ENCODE data around the gene EDC3.
"Not testable (repeated sequence)": the region's sequence is repeated elsewhere in the genome, so short reads cannot be mapped to it uniquely, and the experiment has no call there.

EDC3 gene

GRCh38 chr15:74667975-74668374, 27.8 kb downstream of the EDC3 start:
- peaks cover 38% of the 10 kb centered on the region for H3K4me1 Mint-ChIP-seq
- no peaks in the 10 kb centered on the region for H3K9me3 Mint-ChIP-seq
- no peak overlapping the region for H3K4me3 Mint-ChIP-seq
- H3K27ac Mint-ChIP-seq: no peak overlapping the region
- H3K36me3 Mint-ChIP-seq: peaks cover 3% of the 10 kb centered on the region
- no peaks in the 10 kb centered on the region for H3K27me3 Mint-ChIP-seq

DNA sequence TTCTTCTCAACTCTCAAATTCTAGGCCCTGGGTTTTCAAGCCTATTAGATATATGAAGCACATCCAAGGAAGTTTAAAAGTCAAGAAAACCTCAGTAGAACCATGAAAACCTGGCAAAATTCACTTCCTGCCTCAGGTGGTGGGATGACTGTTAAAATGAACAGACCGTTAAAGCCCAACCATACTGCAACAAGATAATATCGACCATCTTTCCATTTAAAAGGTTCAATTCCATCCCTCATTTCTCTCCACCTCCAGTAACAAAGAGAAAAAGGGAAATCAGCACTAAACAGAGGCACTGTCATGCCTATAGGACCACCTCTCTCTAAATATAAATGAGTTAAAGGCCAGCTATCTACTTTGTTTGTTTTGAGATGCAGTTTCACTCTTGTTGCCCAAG, 31.2 kb downstream of the EDC3 start:
- Mint-ChIP-seq H3K4me3 (no peak overlapping the region), H3K27me3 (no peaks in the 10 kb centered on the region), H3K9me3 (no peaks in the 10 kb centered on the region), H3K36me3 (no peaks in the 10 kb centered on the region), H3K27ac (no peak overlapping the region), H3K4me1 (peaks cover 51% of the 10 kb centered on the region)

GRCh38 chr15:74664028-74664616, 31.7 kb downstream of the EDC3 start:
- H3K4me1 Mint-ChIP-seq: peaks cover 51% of the 10 kb centered on the region
- H3K27ac Mint-ChIP-seq: no peak overlapping the region
- H3K4me3 Mint-ChIP-seq: no peak overlapping the region
- H3K36me3 Mint-ChIP-seq: no peaks in the 10 kb centered on the region
- H3K27me3 Mint-ChIP-seq: no peaks in the 10 kb centered on the region
- no peaks in the 10 kb centered on the region for H3K9me3 Mint-ChIP-seq

GRCh38 chr15:74663303-74664027, 32.4 kb downstream of the EDC3 start:
- Mint-ChIP-seq H3K27ac (no peak overlapping the region), H3K4me3 (no peak overlapping the region), H3K27me3 (no peaks in the 10 kb centered on the region)

DNA sequence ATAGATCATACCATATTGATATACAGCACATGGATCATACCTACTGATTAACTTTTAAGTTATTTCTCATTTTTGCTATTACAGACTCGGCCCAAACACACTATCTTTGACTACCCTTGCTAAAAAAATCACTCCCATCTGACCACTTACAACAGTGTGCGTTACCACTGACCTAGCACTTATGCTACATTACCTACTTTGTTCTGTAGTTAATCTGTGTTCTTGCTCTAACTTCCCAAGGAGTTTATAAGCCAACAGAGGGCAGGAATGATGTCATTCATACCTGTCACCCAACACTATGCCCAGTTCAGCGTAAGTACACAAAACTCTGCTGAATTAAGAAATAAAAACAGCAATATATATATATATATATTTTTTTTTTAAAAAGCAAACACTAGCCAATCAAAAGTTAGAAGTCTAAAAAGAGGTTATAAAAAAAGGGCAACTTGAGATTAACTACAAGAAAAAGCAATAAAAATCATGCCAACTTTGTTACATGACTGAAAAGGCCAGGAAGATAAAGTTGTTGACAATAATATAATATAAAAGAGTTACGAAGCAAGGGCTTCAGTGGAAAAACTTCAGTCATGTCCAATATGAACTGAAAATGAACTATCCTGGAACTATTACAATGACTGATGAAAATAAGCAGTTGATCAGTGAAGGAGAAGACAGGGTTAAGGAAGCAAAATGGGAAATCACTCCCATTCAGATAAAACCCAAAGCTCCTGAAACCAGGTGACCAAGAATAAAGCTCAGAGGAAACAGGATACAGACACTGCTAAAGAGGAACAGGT, 33.6 kb downstream of the EDC3 start:
- H3K4me3 Mint-ChIP-seq: no peak overlapping the region
- H3K27me3 Mint-ChIP-seq: no peaks in the 10 kb centered on the region
- no peaks in the 10 kb centered on the region for H3K9me3 Mint-ChIP-seq
- H3K36me3 Mint-ChIP-seq: no peaks in the 10 kb centered on the region
- H3K27ac Mint-ChIP-seq: peak overlapping the region; percentile 11
- H3K4me1 Mint-ChIP-seq: peaks cover 51% of the 10 kb centered on the region

More at GRCh38 chr15:74663303-74664027, 32.4 kb downstream of the EDC3 start:
- no peaks in the 10 kb centered on the region for H3K36me3 Mint-ChIP-seq
- H3K9me3 Mint-ChIP-seq: no peaks in the 10 kb centered on the region
- peaks cover 50% of the 10 kb centered on the region for H3K4me1 Mint-ChIP-seq

DNA sequence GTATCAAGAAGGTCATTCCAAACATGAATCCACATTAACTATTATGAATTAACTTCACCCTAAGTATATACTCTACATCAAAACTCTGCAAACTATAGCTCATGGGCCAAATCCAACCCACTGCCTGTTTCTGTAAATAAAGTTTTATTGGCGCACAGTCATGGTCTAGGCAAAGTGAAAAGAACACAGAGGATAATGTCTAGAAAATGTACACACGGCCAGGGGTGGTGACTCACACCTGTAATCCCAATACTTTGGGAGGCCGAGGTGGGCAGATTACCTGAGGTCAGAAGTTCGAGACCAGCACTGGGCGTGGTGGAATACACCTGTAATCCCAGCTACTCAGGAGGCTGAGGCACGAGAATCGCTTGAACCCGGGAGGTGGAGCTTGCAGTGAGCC, 34.5 kb downstream of the EDC3 start:
- not testable (repeated sequence) for H3K4me3 Mint-ChIP-seq, H3K9me3 Mint-ChIP-seq, H3K36me3 Mint-ChIP-seq, H3K27me3 Mint-ChIP-seq, H3K27ac Mint-ChIP-seq
- H3K4me1 Mint-ChIP-seq: peaks cover 51% of the 10 kb centered on the region

DNA sequence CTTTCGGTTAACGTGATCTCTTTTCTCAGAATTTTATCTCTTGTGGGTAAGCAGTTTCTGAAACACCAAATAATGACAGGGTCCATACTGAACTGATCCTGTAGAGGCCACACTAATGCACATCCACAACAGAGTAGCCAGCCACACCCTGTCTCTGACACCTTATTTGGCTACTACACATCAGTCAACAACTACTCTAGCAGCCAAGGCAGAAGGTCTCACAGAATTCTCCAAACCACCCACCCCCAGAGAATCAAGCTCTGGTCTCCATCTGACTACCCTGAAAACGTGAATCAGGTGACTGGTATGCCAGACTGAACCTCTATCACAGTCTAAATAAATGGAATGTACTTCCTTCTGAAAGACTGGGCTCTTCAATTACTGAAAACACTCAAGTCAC, 38.0 kb downstream of the EDC3 start:
- Mint-ChIP-seq H3K4me3 (no peak overlapping the region), H3K27ac (no peak overlapping the region), H3K4me1 (peaks cover 35% of the 10 kb centered on the region)

GRCh38 chr15:74656935-74657535, 38.8 kb downstream of the EDC3 start:
- Mint-ChIP-seq H3K27me3 (no peaks in the 10 kb centered on the region), H3K36me3 (peaks cover 5% of the 10 kb centered on the region), H3K27ac (no peak overlapping the region), H3K9me3 (no peaks in the 10 kb centered on the region), H3K4me1 (peaks cover 28% of the 10 kb centered on the region), H3K4me3 (no peak overlapping the region)

More for the DNA sequence above, 38.0 kb downstream of the EDC3 start:
- no peaks in the 10 kb centered on the region for H3K9me3 Mint-ChIP-seq
- H3K27me3 Mint-ChIP-seq: no peaks in the 10 kb centered on the region
- peaks cover 5% of the 10 kb centered on the region for H3K36me3 Mint-ChIP-seq

DNA sequence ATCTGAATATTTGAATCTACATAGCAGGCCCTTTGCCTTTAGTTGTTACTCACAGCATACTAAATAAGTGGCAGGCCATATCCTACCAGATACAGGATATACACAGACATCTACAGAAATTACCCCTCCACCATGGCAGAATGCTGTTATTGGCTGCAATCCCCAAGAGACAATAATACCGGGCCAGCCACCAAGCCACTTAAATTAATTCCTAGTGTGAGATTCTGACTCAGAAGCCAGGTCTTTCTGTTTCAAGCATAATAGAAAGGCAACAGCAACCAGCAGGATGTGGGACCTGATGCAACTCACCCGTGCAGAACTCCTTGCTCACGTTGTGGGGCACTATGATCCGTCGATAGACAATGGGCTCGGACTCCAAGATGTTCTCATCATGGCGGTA, 40.4 kb downstream of the EDC3 start:
- no peak overlapping the region for H3K4me3 Mint-ChIP-seq
- H3K27me3 Mint-ChIP-seq: no peaks in the 10 kb centered on the region
- H3K36me3 Mint-ChIP-seq: peaks cover 5% of the 10 kb centered on the region
- no peaks in the 10 kb centered on the region for H3K9me3 Mint-ChIP-seq
- peaks cover 22% of the 10 kb centered on the region for H3K4me1 Mint-ChIP-seq
- no peak overlapping the region for H3K27ac Mint-ChIP-seq

GRCh38 chr15:74653426-74654102, 42.3 kb downstream of the EDC3 start:
- H3K4me3 Mint-ChIP-seq: no peak overlapping the region
- no peaks in the 10 kb centered on the region for H3K9me3 Mint-ChIP-seq
- peaks cover 6% of the 10 kb centered on the region for H3K36me3 Mint-ChIP-seq
- H3K4me1 Mint-ChIP-seq: peaks cover 23% of the 10 kb centered on the region
- H3K27ac Mint-ChIP-seq: no peak overlapping the region
- H3K27me3 Mint-ChIP-seq: no peaks in the 10 kb centered on the region

GRCh38 chr15:74651242-74651741, 44.5 kb downstream of the EDC3 start:
- Mint-ChIP-seq H3K27me3 (no peaks in the 10 kb centered on the region), H3K9me3 (no peaks in the 10 kb centered on the region), H3K4me1 (peaks cover 22% of the 10 kb centered on the region), H3K36me3 (peaks cover 8% of the 10 kb centered on the region), H3K27ac (no peak overlapping the region), H3K4me3 (no peak overlapping the region)

- Mint-ChIP-seq H3K4me3 (no peak overlapping the region), H3K27me3 (no peaks in the 10 kb centered on the region), H3K27ac (no peak overlapping the region)
These were observed 47.6 kb downstream of the EDC3 start for GRCh38 chr15:74648051-74648842.

GRCh38 chr15:74646480-74646879, 49.3 kb downstream of the EDC3 start:
- peaks cover 38% of the 10 kb centered on the region for H3K4me1 Mint-ChIP-seq
- H3K4me3 Mint-ChIP-seq: no peak overlapping the region
- H3K27me3 Mint-ChIP-seq: no peaks in the 10 kb centered on the region
- H3K36me3 Mint-ChIP-seq: peaks cover 2% of the 10 kb centered on the region
- H3K9me3 Mint-ChIP-seq: no peaks in the 10 kb centered on the region
- H3K27ac Mint-ChIP-seq: no peak overlapping the region

More at GRCh38 chr15:74648051-74648842, 47.6 kb downstream of the EDC3 start:
- peaks cover 2% of the 10 kb centered on the region for H3K36me3 Mint-ChIP-seq
- H3K9me3 Mint-ChIP-seq: no peaks in the 10 kb centered on the region
- H3K4me1 Mint-ChIP-seq: peaks cover 27% of the 10 kb centered on the region

GRCh38 chr15:74643665-74644204, 52.1 kb downstream of the EDC3 start:
- peaks cover 4% of the 10 kb centered on the region for H3K36me3 Mint-ChIP-seq
- no peaks in the 10 kb centered on the region for H3K27me3 Mint-ChIP-seq
- no peak overlapping the region for H3K4me3 Mint-ChIP-seq
- peak overlapping the region; percentile 57 for H3K27ac Mint-ChIP-seq
- peaks cover 44% of the 10 kb centered on the region for H3K4me1 Mint-ChIP-seq
- no peaks in the 10 kb centered on the region for H3K9me3 Mint-ChIP-seq

Data from activated naive CD4-positive, alpha-beta T cell treated with anti-CD3 and anti-CD28 coated beads, Interleukin-2, amount 50 U/mL, for 24 hours (primary cell).